Psoas muscle (tissue), 8 donors: ENCODE measurements around the gene TRIP6. TPM values are rescaled to one million over a fixed set of nuclear protein-coding genes. Genes with fewer than 3 reads are reported as not detected.

ENCODE experiments used
- ATAC-seq, 4 donors: fragments of 200-7000 bp; cut with Tn5 transposase; one replicate each; pipeline ENCODE4 v1.9.1; 2020; ENCODE audit warnings: moderate library complexity in 3 of 4, mild to moderate bottlenecking in 2 of 4
- DNase-seq, 2 donors: peaks; one replicate each; pipeline ENCODE4 v3.0.0-alpha.2; 2020
- H3K27ac ChIP-seq: fragments of 200-600 bp; one replicate; pipeline ENCODE4 v1.8.0; 2022
- H3K27me3 ChIP-seq, 3 donors: fragments of 200-600 bp in 1 of 3; one replicate each; pipeline versions ENCODE4 v1.6.1 to v1.8.0; 2013 to 2022; ENCODE audit warnings: low read length in 2 of 3, mild to moderate bottlenecking in 2 of 3, moderate library complexity in 1 of 3; ENCODE audit not compliant: insufficient read depth in 3 of 3
- H3K36me3 ChIP-seq, 2 donors: fragments of 200-600 bp in 1 of 2; one replicate each; pipeline versions ENCODE4 v1.6.1 to v1.8.0; 2013 to 2022; ENCODE audit warnings: low read depth in 1 of 2, mild to moderate bottlenecking in 1 of 2, moderate library complexity in 1 of 2; ENCODE audit not compliant: insufficient read depth in 1 of 2
- H3K4me1 ChIP-seq: fragments of 200-600 bp; one replicate; pipeline ENCODE4 v1.8.0; 2022
- H3K4me3 ChIP-seq: fragments of 200-600 bp; one replicate; pipeline ENCODE4 v1.8.0; 2022; ENCODE audit warnings: mild to moderate bottlenecking
- H3K9me3 ChIP-seq: fragments of 200-600 bp; one replicate; pipeline ENCODE4 v1.8.0; 2022
- CTCF ChIP-seq: fragments of 200-600 bp; IDR thresholded peaks from one replicate; pipeline ENCODE4 v1.8.0; 2022; ENCODE audit warnings: antibody characterized with exemption
- WGBS, 3 donors: extraction: QIAGEN DNeasy Blood & Tissue Kit; methylation state at CpG; one replicate each; pipeline versions ENCODE4 v1.1.6 to v1.1.7; 2013; 5-methylcytosine and 5-hydroxymethylcytosine counted together
- intact Hi-C, 2 donors: fragments of 100-400 bp; cut with DNase I; formaldehyde crosslinking; loops; one replicate each; pipeline versions ENCODE4 v1.11.0 to v1.14.2; 2022
- polyA plus RNA-seq, 3 donors: library from polyadenylated mRNA; stranded (reverse); fragments of 200-250 nt; gene quantifications; one replicate each; pipeline ENCODE4 v1.2.3, GENCODE V29; 2013
- total RNA-seq, 4 donors: library from RNA; stranded (reverse); fragmentation: NEBNext Ultra II Directional in 2 of 4; extraction: Animal tissue kit (Norgen Biotek cat#: 25700) in 2 of 4; gene quantifications; one replicate each; pipeline versions ENCODE4 v1.2.1 to v1.2.4, GENCODE V29; 2021 to 2023
- donor health status: healthy with polysubstance abuse.
- donor health status: DM: no; HTN: no; CAD: no; lungs with moderate emphysema.
- donor health status: Bipolar disorder and iron deficiency.
- donor health status: healthy.
- donor health status: DM: yes; HTN: yes; CAD: no.
- donor health status: DM: no; HTN: no; CAD: no.
- donor health status: DM: no; HTN: no; CAD: no.
- donor health status: DM: yes; HTN: yes; CAD: no.

TRIP6 gene
- total and polyA plus RNA-seq, 7 donors: 4.3 to 8.8 (median 6.2) TPM

- intact Hi-C loops: no loop called here
- H3K27me3 ChIP-seq: no peaks in the 10 kb centered on the region
- ATAC-seq (no peak), DNase-seq (peak in 1 of 2 donors; percentile 18)
- TF ChIP-seq CTCF: no peak
- peaks cover 0 to 12% of the 10 kb centered on the region in 2 donors for H3K36me3 ChIP-seq
- no peaks in the 10 kb centered on the region for H3K9me3 ChIP-seq
- no peak overlapping the region for H3K4me3 ChIP-seq
- H3K4me1 ChIP-seq: peaks cover 12% of the 10 kb centered on the region
- H3K27ac ChIP-seq: no peak overlapping the region
- 43 to 62% (median 61%) methylated on average over 10 of the region's 10 CpGs for WGBS, 3 donors
Observed at GRCh38 chr7:100863406-100863950, 3.7 kb upstream of the TRIP6 start.

GRCh38 chr7:100864263-100864845, 2.8 kb upstream of the TRIP6 start:
- H3K9me3 ChIP-seq: no peaks in the 10 kb centered on the region
- WGBS, 3 donors: 88 to 92% (median 89%) methylated on average over 12 of the region's 12 CpGs
- intact Hi-C loops: no loop called here
- no peak for TF ChIP-seq CTCF
- H3K27ac ChIP-seq: no peak overlapping the region
- no peak for ATAC-seq
- DNase-seq: peak in 1 of 2 donors; percentile 6
- no peak overlapping the region for H3K4me3 ChIP-seq
- peaks cover 12% of the 10 kb centered on the region for H3K4me1 ChIP-seq
- no peaks in the 10 kb centered on the region for H3K27me3 ChIP-seq
- peaks cover 0 to 12% of the 10 kb centered on the region in 2 donors for H3K36me3 ChIP-seq

- Histone ChIP-seq H3K27ac (no peak overlapping the region), H3K4me1 (peaks cover 12% of the 10 kb centered on the region), H3K36me3 (peaks cover 0 to 9% of the 10 kb centered on the region in 2 donors), H3K4me3 (peak overlapping the region; percentile 77), H3K27me3 (no peaks in the 10 kb centered on the region), H3K9me3 (no peaks in the 10 kb centered on the region)
- no peak for TF ChIP-seq CTCF
- no peak for DNase-seq
- 67 to 80% (median 71%) methylated on average over 17 of the region's 17 CpGs for WGBS, 3 donors
- intact Hi-C loops: no loop called here
- peak in 1 of 4 donors; percentile 13 for ATAC-seq
Observed at GRCh38 chr7:100865372-100865911, 1.7 kb upstream of the TRIP6 start.

GRCh38 chr7:100865938-100866728, 1.1 kb upstream of the TRIP6 start:
- WGBS, 3 donors: 16 to 45% (median 26%) methylated on average over 44 to 46 of the region's 46 CpGs
- H3K36me3 ChIP-seq: peaks cover 0 to 11% of the 10 kb centered on the region in 2 donors

More at GRCh38 chr7:100865938-100866728, 1.1 kb upstream of the TRIP6 start:
- Histone ChIP-seq H3K4me3 (peak overlapping the region; percentile 77), H3K9me3 (no peaks in the 10 kb centered on the region), H3K27me3 (no peaks in the 10 kb centered on the region), H3K4me1 (peaks cover 12% of the 10 kb centered on the region), H3K27ac (peak overlapping the region; percentile 83)
- DNase-seq: peak; percentile 82 to 93
- peak; percentile 46 to 80 (median 64) for ATAC-seq
- no peak for TF ChIP-seq CTCF
- intact Hi-C loops: no loop called here
